Measurements from ENCODE around the gene YES1. TPM values are rescaled to one million over a fixed set of nuclear protein-coding genes. Genes with fewer than 3 reads are reported as not detected.

Gene YES1
- total RNA-seq, 2 experiments from 2014 or later, result not detected

- intact Hi-C loops (cut with micrococcal nuclease; ENCODE audit: unreplicated experiment), result no loop called here
- no peak overlapping the region for H3K27ac ChIP-seq (ENCODE audit: low read depth, low read length, poor library complexity, severe bottlenecking)
- TF ChIP-seq EZH2phosphoT487 (IDR thresholded peaks at IDR 0.05; ENCODE audit: borderline replicate concordance, low read depth, low read length) (no peak), CTCF (conservative IDR thresholded peaks at IDR 0.05; ENCODE audit: low read length) (no peak)
- no peak overlapping the region for H2AFZ ChIP-seq (ENCODE audit: low read length)
- POLR2A ChIA-PET, result interaction anchor here (1.9 kb wide), 1 partner anchor 20 kb away, joined by 5 read pairs; no protein-coding TSS in a partner anchor
- H3K36me3 ChIP-seq (ENCODE audit: insufficient read depth, low read length), result peaks cover 19% of the 10 kb centered on the region
- H3K79me2 ChIP-seq (ENCODE audit: insufficient read depth, low read depth, low read length), result peaks cover 8% of the 10 kb centered on the region; the same call in 1 of the 2 replicates
- no peaks in the 10 kb centered on the region for H3K4me1 ChIP-seq (ENCODE audit: insufficient read depth, low read length, poor library complexity, severe bottlenecking)
- H4K20me1 ChIP-seq (ENCODE audit: insufficient read depth, low read length), result no peaks in the 10 kb centered on the region
- no peak overlapping the region for H3K4me3 ChIP-seq (ENCODE audit: low read depth, low read length, poor library complexity, severe bottlenecking)
- no peaks in the 10 kb centered on the region for H3K9me2 ChIP-seq (ENCODE audit: insufficient read depth, low read length)
- no peaks in the 10 kb centered on the region for H3K9me3 ChIP-seq (ENCODE audit: low read length)
- CTCF ChIA-PET (ENCODE audit: unreplicated experiment), result no interaction called here
- no TSS peak for BruUV-seq (replicated peaks)
- H3K4me2 ChIP-seq (ENCODE audit: low read length), result no peak overlapping the region
- no peak for DNase-seq (ENCODE audit: low spot score)
These were observed 105.6 kb downstream of the YES1 start for GRCh38 chr18:706405-706804.

- ChIA-PET POLR2A (interaction anchor here (0.6 kb wide), 1 partner anchor 10 kb away, joined by 3 read pairs; no protein-coding TSS in a partner anchor), CTCF (ENCODE audit: unreplicated experiment) (no interaction called here)
- H3K27ac ChIP-seq (ENCODE audit: low read depth, low read length, poor library complexity, severe bottlenecking), result no peak overlapping the region
- H3K9me2 ChIP-seq (ENCODE audit: insufficient read depth, low read length), result no peaks in the 10 kb centered on the region
- H3K4me1 ChIP-seq (ENCODE audit: insufficient read depth, low read length, poor library complexity, severe bottlenecking), result no peaks in the 10 kb centered on the region
- H2AFZ ChIP-seq (ENCODE audit: low read length), result no peak overlapping the region
- TF ChIP-seq CTCF (conservative IDR thresholded peaks at IDR 0.05; ENCODE audit: low read length), result no peak
- TF ChIP-seq EZH2phosphoT487 (IDR thresholded peaks at IDR 0.05; ENCODE audit: borderline replicate concordance, low read depth, low read length), result no peak
- H3K4me3 ChIP-seq (ENCODE audit: low read depth, low read length, poor library complexity, severe bottlenecking), result no peak overlapping the region
- peaks cover 16% of the 10 kb centered on the region for H3K36me3 ChIP-seq (ENCODE audit: insufficient read depth, low read length)
- H3K79me2 ChIP-seq (ENCODE audit: insufficient read depth, low read depth, low read length), result no peaks in the 10 kb centered on the region
- no peaks in the 10 kb centered on the region for H3K9me3 ChIP-seq (ENCODE audit: low read length)
- no TSS peak for BruUV-seq (replicated peaks)
- intact Hi-C loops (cut with micrococcal nuclease; ENCODE audit: unreplicated experiment), result no loop called here
- H4K20me1 ChIP-seq (ENCODE audit: insufficient read depth, low read length), result no peaks in the 10 kb centered on the region
- no peak for DNase-seq (ENCODE audit: low spot score)
- H3K4me2 ChIP-seq (ENCODE audit: low read length), result no peak overlapping the region
These were observed 108.7 kb downstream of the YES1 start for GRCh38 chr18:703213-703967.

GRCh38 chr18:697800-698199, 114.2 kb downstream of the YES1 start:
- peaks cover 5% of the 10 kb centered on the region for H3K36me3 ChIP-seq (ENCODE audit: insufficient read depth, low read length)
- no peak for DNase-seq (ENCODE audit: low spot score)
- CTCF ChIA-PET (ENCODE audit: unreplicated experiment), result no interaction called here
- intact Hi-C loops (cut with micrococcal nuclease; ENCODE audit: unreplicated experiment), result no loop called here
- no peaks in the 10 kb centered on the region for H3K9me3 ChIP-seq (ENCODE audit: low read length)
- POLR2A ChIA-PET, result no interaction called here
- H4K20me1 ChIP-seq (ENCODE audit: insufficient read depth, low read length), result no peaks in the 10 kb centered on the region
- no peaks in the 10 kb centered on the region for H3K9me2 ChIP-seq (ENCODE audit: insufficient read depth, low read length)
- TF ChIP-seq EZH2phosphoT487 (IDR thresholded peaks at IDR 0.05; ENCODE audit: borderline replicate concordance, low read depth, low read length) (no peak), CTCF (conservative IDR thresholded peaks at IDR 0.05; ENCODE audit: low read length) (no peak)
- no peak overlapping the region for H3K4me3 ChIP-seq (ENCODE audit: low read depth, low read length, poor library complexity, severe bottlenecking)
- no peaks in the 10 kb centered on the region for H3K79me2 ChIP-seq (ENCODE audit: insufficient read depth, low read depth, low read length)
- H3K4me1 ChIP-seq (ENCODE audit: insufficient read depth, low read length, poor library complexity, severe bottlenecking), result no peaks in the 10 kb centered on the region
- no peak overlapping the region for H3K27ac ChIP-seq (ENCODE audit: low read depth, low read length, poor library complexity, severe bottlenecking)
- no TSS peak for BruUV-seq (replicated peaks)
- no peak overlapping the region for H2AFZ ChIP-seq (ENCODE audit: low read length)
- no peak overlapping the region for H3K4me2 ChIP-seq (ENCODE audit: low read length)

Measured in OCI-LY7 (cell line).